ENCODE data around the gene HOXA11.

GRCh38 chr7:27179503-27180430 is 5.3 kb downstream of the HOXA11 start:
- TF ChIP-seq PPARA (CRISPR knock-in tag; IDR thresholded peaks at IDR 0.05; ENCODE audit: borderline replicate concordance) (no peak), OSR1 (CRISPR knock-in tag; IDR thresholded peaks at IDR 0.05) (no peak)

Data from SK-N-SH treated with all-trans-retinoic acid at 6 μM for 48 hours (cell line).